ENCODE data around the gene CCL25. TPM values are rescaled to one million over a fixed set of nuclear protein-coding genes. Genes with fewer than 3 reads are reported as not detected.

Gene CCL25
- not detected in 2 replicates for total RNA-seq
- long read RNA-seq, result 0 reads

- Mint-ChIP-seq H3K27ac (no peak within 1 kb of the TSS), H3K4me3 (ENCODE audit: low read depth) (no peak within 1 kb of the TSS)
- no peak for DNase-seq (ENCODE audit: low spot score, unreplicated experiment)
These were observed at the start of gene CCL25 for GRCh38 chr19:8052464-8052859. Gene CCL25 (plus strand): TSS chr19:8052760. CDS start chr19:8053050, 290 bp downstream.

GRCh38 chr19:8004001-8004400, 48.6 kb upstream of the CCL25 start:
- Mint-ChIP-seq H3K27me3 (no peaks in the 10 kb centered on the region), H3K27ac (peak overlapping the region; percentile 98), H3K4me3 (ENCODE audit: low read depth) (peak overlapping the region; percentile 99), H3K9me3 (ENCODE audit: low read depth) (no peaks in the 10 kb centered on the region), H3K36me3 (ENCODE audit: insufficient read depth) (peaks cover 7% of the 10 kb centered on the region), H3K4me1 (ENCODE audit: low read depth) (peaks cover 26% of the 10 kb centered on the region)
- no peak for DNase-seq (ENCODE audit: low spot score, unreplicated experiment)
- no peak for TF ChIP-seq CTCF (IDR thresholded peaks at IDR 0.05; ENCODE audit: unreplicated experiment)

More at GRCh38 chr19:8052464-8052859, at the start of gene CCL25:
- H3K9me3 Mint-ChIP-seq (ENCODE audit: low read depth), result no peaks in the 10 kb centered on the region
- no peak for TF ChIP-seq CTCF (IDR thresholded peaks at IDR 0.05; ENCODE audit: unreplicated experiment)
- H3K36me3 Mint-ChIP-seq (ENCODE audit: insufficient read depth), result no peaks in the 10 kb centered on the region
- H3K4me1 Mint-ChIP-seq (ENCODE audit: low read depth), result peaks cover 8% of the 10 kb centered on the region
- peaks cover 18% of the 10 kb centered on the region for H3K27me3 Mint-ChIP-seq

- H3K36me3 Mint-ChIP-seq (ENCODE audit: insufficient read depth), result peaks cover 7% of the 10 kb centered on the region
- H3K9me3 Mint-ChIP-seq (ENCODE audit: low read depth), result no peaks in the 10 kb centered on the region
- peak overlapping the region; percentile 99 for H3K4me3 Mint-ChIP-seq (ENCODE audit: low read depth)
- peak overlapping the region; percentile 98 for H3K27ac Mint-ChIP-seq
- no peaks in the 10 kb centered on the region for H3K27me3 Mint-ChIP-seq
- H3K4me1 Mint-ChIP-seq (ENCODE audit: low read depth), result peaks cover 26% of the 10 kb centered on the region
- no peak for TF ChIP-seq CTCF (IDR thresholded peaks at IDR 0.05; ENCODE audit: unreplicated experiment)
- DNase-seq (ENCODE audit: low spot score, unreplicated experiment), result no peak
These were observed 47.6 kb upstream of the CCL25 start for GRCh38 chr19:8004723-8005513.

- H3K36me3 Mint-ChIP-seq (ENCODE audit: insufficient read depth), result peaks cover 7% of the 10 kb centered on the region
- peak within 1 kb of the TSS; percentile 99 for H3K4me3 Mint-ChIP-seq (ENCODE audit: low read depth)
- peak; percentile 8 for TF ChIP-seq CTCF (IDR thresholded peaks at IDR 0.05; ENCODE audit: unreplicated experiment)
- H3K27me3 Mint-ChIP-seq, result no peaks in the 10 kb centered on the region
- H3K9me3 Mint-ChIP-seq (ENCODE audit: low read depth), result no peaks in the 10 kb centered on the region
- H3K4me1 Mint-ChIP-seq (ENCODE audit: low read depth), result peaks cover 24% of the 10 kb centered on the region
- peak; percentile 87 for DNase-seq (ENCODE audit: low spot score, unreplicated experiment)
- peak within 1 kb of the TSS; percentile 98 for H3K27ac Mint-ChIP-seq
These were observed 46.9 kb upstream of the CCL25 start, which contains the start of gene ELAVL1 for GRCh38 chr19:8005534-8006256. Gene ELAVL1 (minus strand): TSS chr19:8005641. CDS start chr19:7991815, 13,826 bp downstream.

GRCh38 chr19:8017808-8018207, 34.8 kb upstream of the CCL25 start:
- Mint-ChIP-seq H3K27ac (no peak overlapping the region), H3K4me3 (ENCODE audit: low read depth) (no peak overlapping the region), H3K4me1 (ENCODE audit: low read depth) (no peaks in the 10 kb centered on the region), H3K36me3 (ENCODE audit: insufficient read depth) (peaks cover 2% of the 10 kb centered on the region), H3K9me3 (ENCODE audit: low read depth) (no peaks in the 10 kb centered on the region), H3K27me3 (no peaks in the 10 kb centered on the region)
- TF ChIP-seq CTCF (IDR thresholded peaks at IDR 0.05; ENCODE audit: unreplicated experiment), result peak; percentile 26
- DNase-seq (ENCODE audit: low spot score, unreplicated experiment), result no peak
